RWPE1 (cell line): ENCODE data around the gene TAF1D.
"Not testable (repeated sequence)": the region's sequence is repeated elsewhere in the genome, so short reads cannot be mapped to it uniquely, and the experiment has no call there.

ENCODE experiments used
- CTCF ChIA-PET: fragments of 350-600 bp; sonication (Branson Sonifier 250); formaldehyde crosslinking; extraction: SDS; loops from one replicate; lab custom pipeline; 2021; lab: Yijun Ruan, JAX
- POLR2A ChIA-PET: fragments of 400-600 bp; formaldehyde crosslinking; extraction: SDS; loops from one replicate; lab custom pipeline; 2020; ENCODE audit warnings: antibody characterized with exemption; ENCODE audit not compliant: low non-redundant PET; lab: Yijun Ruan, JAX
- DNase-seq: peaks from one replicate; pipeline ENCODE4 v3.0.0; 2012; ENCODE audit warnings: low spot score
- H3K27ac ChIP-seq: fragments of 450-650 bp; 2 replicates; pipeline ENCODE4 v1.5.1; 2017
- CTCF ChIP-seq: fragments of 450-650 bp; conservative IDR thresholded peaks from 2 replicates; pipeline ENCODE4 v1.5.1; 2017; ENCODE audit warnings: low read depth, mild to moderate bottlenecking

The TAF1D gene

GRCh38 chr11:93775289-93775688 lies 34.0 kb upstream of the TAF1D start:
- CTCF ChIA-PET: no interaction called here
- no peak for TF ChIP-seq CTCF
- POLR2A ChIA-PET: no interaction called here
- H3K27ac ChIP-seq: no peak overlapping the region
- DNase-seq: no peak

GRCh38 chr11:93774560-93774959 lies 33.3 kb upstream of the TAF1D start:
- CTCF ChIA-PET, H3K27ac ChIP-seq, DNase-seq, POLR2A ChIA-PET: not testable (repeated sequence)

- TF ChIP-seq CTCF: no peak
- POLR2A ChIA-PET: no interaction called here
- CTCF ChIA-PET: interaction anchor here (0.9 kb wide), 1 partner anchor 10 kb away, joined by 4 read pairs; the partner anchor contains the start of gene MED17
- no peak overlapping the region for H3K27ac ChIP-seq
- no peak for DNase-seq
Observed at GRCh38 chr11:93773601-93774200, 32.4 kb upstream of the TAF1D start.

GRCh38 chr11:93773045-93773477 lies 31.8 kb upstream of the TAF1D start:
- CTCF ChIA-PET: interaction anchor here (0.9 kb wide), 1 partner anchor 11 kb away, joined by 4 read pairs; the partner anchor contains the start of gene MED17
- TF ChIP-seq CTCF: no peak
- H3K27ac ChIP-seq: no peak overlapping the region
- DNase-seq: no peak
- POLR2A ChIA-PET: no interaction called here

- TF ChIP-seq CTCF: no peak
- H3K27ac ChIP-seq: no peak overlapping the region
- ChIA-PET CTCF (no interaction called here), POLR2A (no interaction called here)
- no peak for DNase-seq
Observed at GRCh38 chr11:93772123-93772522, 30.8 kb upstream of the TAF1D start.

GRCh38 chr11:93770160-93770559 lies 28.9 kb upstream of the TAF1D start:
- no peak for TF ChIP-seq CTCF
- POLR2A ChIA-PET: no interaction called here
- no peak for DNase-seq
- CTCF ChIA-PET: interaction anchor here (0.7 kb wide), 1 partner anchor 245 kb away, joined by 4 read pairs; no protein-coding TSS in a partner anchor
- H3K27ac ChIP-seq: no peak overlapping the region

- POLR2A ChIA-PET: no interaction called here
Observed at GRCh38 chr11:93767018-93767417, 25.7 kb upstream of the TAF1D start.

More at GRCh38 chr11:93767018-93767417, 25.7 kb upstream of the TAF1D start:
- TF ChIP-seq CTCF: no peak
- no peak overlapping the region for H3K27ac ChIP-seq
- CTCF ChIA-PET: no interaction called here
- DNase-seq: no peak
